NCI-H2081 (cell line): Measurements from ENCODE around the gene P2RY11.

Experiments
- DNase-seq, 2 experiments: peaks; one replicate each; lab custom pipeline; 2025; lab: John Stamatoyannopoulos, UW

P2RY11 gene

GRCh38 chr19:10113964-10114650 lies 2.6 kb downstream of the P2RY11 start:
- DNase-seq = no peak

GRCh38 chr19:10114651-10115391 lies 3.3 kb downstream of the P2RY11 start:
- DNase-seq = no peak

GRCh38 chr19:10115392-10116084 lies 4.0 kb downstream of the P2RY11 start:
- DNase-seq = no peak

GRCh38 chr19:10116085-10116865 lies 4.8 kb downstream of the P2RY11 start:
- no peak for DNase-seq

GRCh38 chr19:10116866-10117616 lies 5.5 kb downstream of the P2RY11 start:
- no peak for DNase-seq

- no peak for DNase-seq
These were observed 7.5 kb downstream of the P2RY11 start for GRCh38 chr19:10118960-10119359.

- no peak for DNase-seq
These were observed 9.2 kb downstream of the P2RY11 start for GRCh38 chr19:10120538-10121189.

- no peak for DNase-seq
These were observed 10.6 kb downstream of the P2RY11 start for GRCh38 chr19:10122045-10122444.

GRCh38 chr19:10124429-10124828 lies 12.9 kb downstream of the P2RY11 start:
- DNase-seq = no peak

- DNase-seq = no peak
These were observed 14.7 kb downstream of the P2RY11 start for GRCh38 chr19:10126213-10126639.

GRCh38 chr19:10132905-10133304 lies 21.4 kb downstream of the P2RY11 start:
- no peak for DNase-seq

GRCh38 chr19:10133596-10133995 lies 22.1 kb downstream of the P2RY11 start:
- DNase-seq = no peak

- DNase-seq = no peak
These were observed 22.5 kb downstream of the P2RY11 start for GRCh38 chr19:10134040-10134439.

GRCh38 chr19:10135551-10136334 lies 24.2 kb downstream of the P2RY11 start:
- no peak for DNase-seq

- DNase-seq = no peak
These were observed 25.4 kb downstream of the P2RY11 start for GRCh38 chr19:10136936-10137335.

- DNase-seq = no peak
These were observed 26.5 kb downstream of the P2RY11 start for GRCh38 chr19:10137751-10138682.

- no peak for DNase-seq
These were observed 27.6 kb downstream of the P2RY11 start for GRCh38 chr19:10138879-10139795.

GRCh38 chr19:10139952-10140351 lies 28.5 kb downstream of the P2RY11 start:
- no peak for DNase-seq
